Effector CD8-positive, alpha-beta T cell (primary cell): ENCODE data around the gene PER2.
"Not testable (repeated sequence)": the region's sequence is repeated elsewhere in the genome, so short reads cannot be mapped to it uniquely, and the experiment has no call there.

Experiments used
- DNase-seq: peaks from one replicate; lab custom pipeline; 2025; lab: John Stamatoyannopoulos, UW

The PER2 gene

GRCh38 chr2:238286987-238287736 lies 1.2 kb downstream of the PER2 start:
- no peak for DNase-seq

DNA sequence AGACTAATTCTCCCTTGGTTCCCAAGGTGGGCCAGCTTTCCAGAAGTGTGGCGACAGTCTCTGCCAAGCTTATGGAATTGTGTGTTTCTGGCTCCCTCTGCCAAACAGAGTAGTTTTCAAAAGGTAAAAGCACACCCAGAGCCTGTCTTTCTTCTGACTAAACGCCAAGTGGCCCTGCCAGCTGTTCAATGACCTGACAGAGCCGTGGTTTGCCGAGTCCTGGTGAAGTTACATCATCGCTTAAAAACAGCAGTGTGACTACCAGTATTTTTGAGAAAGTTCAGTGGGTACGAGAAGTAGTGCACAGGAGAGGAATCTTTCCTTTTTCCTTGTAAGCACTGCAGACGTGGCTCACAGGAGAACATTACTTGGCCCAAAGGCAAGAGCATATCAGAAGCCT lies 1.9 kb downstream of the PER2 start:
- no peak for DNase-seq

GRCh38 chr2:238286095-238286494 lies 2.3 kb downstream of the PER2 start:
- no peak for DNase-seq

DNA sequence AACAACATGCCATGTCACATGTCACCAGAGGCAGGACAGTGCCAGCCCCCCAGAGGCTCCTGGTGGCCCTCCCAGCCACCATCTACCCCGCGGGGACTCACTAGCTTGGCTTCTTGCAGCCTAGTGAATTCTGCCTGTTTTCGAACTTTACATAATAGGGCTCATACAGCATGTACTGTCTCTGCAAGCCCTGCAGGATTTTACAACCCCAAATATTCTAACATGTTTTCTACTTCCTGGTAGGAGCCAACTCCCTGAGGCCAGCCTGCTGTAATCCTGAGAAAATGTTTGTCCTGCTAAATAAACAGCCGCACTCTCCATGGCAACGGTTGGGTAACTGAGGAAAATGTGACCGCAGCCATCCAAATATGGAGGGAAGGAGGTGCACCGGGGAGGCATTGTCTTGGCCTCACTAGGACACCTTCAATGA lies 2.7 kb downstream of the PER2 start:
- DNase-seq, result no peak

- DNase-seq, result no peak
These were observed 3.5 kb downstream of the PER2 start for GRCh38 chr2:238284802-238285515.

DNA sequence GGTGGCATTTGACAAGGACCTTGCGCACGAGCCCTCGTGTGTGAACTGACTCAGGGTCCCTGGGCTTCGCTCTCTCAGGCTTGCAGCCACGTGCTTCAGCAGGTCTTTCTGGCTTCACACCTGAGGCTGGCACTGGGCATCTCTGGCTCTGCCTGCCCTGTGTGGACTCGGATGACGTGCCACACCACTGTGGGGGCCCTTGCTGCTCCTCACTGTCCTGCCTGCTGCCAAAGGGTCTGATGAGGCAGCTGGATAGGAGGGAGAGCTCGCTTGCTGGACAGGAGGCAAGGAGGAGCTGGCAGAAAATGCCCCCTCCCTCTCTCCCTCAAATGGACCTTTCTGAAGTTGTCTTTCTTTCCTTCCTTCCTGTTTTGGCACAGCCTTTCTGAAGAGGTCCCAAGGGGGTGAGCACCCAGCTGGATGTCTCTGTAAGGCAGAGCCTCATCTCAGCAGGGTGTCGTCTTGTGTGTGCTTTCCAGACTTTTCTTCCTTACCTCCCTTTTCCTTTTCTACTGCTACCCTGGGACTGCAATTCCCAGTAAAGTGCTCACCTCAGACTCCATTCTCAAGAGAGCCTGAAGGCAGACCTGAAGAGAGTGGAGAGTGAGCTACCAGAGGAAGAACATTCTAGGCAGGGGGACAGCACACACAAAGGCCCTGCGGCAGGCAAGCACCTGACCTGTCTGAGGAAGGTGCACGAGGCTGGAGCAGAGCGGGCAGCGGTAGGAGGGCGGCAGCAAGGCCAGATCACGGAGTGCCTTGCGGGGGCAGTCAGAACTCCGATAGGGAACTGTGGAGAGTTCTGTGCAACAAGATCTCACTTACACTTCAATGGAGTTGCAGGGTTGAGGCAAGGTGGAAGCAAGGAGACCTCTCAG lies 5.3 kb downstream of the PER2 start:
- DNase-seq, result no peak

DNA sequence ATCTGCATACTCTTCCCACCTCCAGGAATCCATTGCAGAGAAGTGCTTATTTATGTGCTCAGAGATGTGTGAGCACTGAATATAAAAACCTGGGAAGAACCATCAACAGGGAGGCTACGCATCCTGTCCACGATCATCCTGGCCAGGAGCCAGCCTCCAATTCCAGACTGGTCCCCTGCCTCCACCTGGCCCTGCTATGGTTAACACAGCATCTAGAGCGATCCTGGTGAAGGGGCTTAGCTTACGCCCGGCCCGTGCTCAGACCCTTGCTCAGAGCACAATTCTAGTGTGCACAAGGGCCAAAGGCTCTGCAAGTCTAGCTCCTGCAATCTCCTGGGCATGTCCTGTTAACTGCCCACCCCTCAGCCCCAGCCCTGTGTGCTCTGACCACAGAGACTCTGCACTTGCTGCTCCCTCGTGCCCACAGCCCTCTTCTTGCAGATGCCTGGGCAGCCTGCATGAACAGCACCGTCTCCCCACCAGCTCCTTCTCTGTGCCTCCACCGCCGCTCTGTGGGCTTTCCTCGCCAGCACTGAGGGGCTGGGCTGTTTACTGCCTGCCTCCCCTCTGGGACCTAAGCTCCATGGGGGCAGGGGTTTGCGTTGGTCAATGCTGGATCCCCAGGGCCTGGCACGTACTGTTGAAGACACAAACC lies 6.5 kb downstream of the PER2 start:
- no peak for DNase-seq

DNA sequence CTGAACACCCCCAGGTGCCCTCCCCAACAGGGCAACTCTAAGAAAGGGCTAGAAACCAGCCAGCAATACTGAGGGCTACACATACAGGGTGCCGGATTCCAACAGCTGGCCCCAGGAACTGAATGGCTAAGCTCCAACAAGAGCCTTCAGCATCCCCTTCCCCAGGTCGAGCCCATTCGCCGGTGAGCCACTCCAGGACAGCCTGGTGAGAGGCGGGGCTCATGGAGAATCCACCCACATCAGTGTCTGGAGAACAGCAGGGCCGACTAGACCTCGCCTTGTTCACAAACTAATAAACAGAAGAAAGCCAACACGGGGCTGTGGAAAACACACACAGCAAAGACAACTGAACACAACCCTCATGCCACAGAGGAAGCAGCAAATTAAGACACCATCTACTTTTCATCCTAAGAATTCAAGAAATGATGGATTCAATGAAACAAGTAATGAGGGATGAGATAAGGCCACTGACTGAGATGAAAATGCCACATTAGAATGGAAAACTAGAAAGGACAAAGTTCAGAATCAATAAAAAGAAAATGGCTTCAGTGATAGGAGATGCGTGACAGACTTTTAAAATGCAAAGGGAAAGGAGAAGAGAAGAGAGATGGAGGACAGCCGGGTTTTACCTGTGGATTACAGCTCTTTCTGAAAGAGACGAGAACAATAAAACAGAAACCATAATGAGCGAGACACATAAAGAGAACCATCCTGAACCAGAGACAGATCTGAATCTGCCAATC lies 8.2 kb downstream of the PER2 start:
- no peak for DNase-seq

DNA sequence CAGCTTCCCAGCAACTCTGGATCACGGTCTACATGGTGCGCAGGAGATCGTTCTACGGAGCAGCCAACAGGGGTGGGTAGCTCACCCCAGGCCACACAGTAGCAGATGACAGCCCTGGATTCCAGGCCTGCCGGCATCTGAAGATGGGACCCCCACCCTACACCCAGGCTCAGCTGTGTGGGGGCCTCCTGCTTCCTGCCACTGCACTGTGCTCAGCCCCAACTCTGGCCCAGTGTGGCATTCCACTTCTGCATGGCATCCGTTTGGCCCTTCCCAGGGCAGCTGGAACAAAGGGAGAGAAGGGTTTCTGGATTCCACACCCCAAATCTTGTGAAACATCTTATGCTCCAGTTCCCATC lies 9.1 kb downstream of the PER2 start:
- DNase-seq, result no peak

- DNase-seq, result no peak
These were observed 9.6 kb downstream of the PER2 start for GRCh38 chr2:238278626-238279323.

GRCh38 chr2:238277695-238278094 lies 10.7 kb downstream of the PER2 start:
- DNase-seq, result no peak

DNA sequence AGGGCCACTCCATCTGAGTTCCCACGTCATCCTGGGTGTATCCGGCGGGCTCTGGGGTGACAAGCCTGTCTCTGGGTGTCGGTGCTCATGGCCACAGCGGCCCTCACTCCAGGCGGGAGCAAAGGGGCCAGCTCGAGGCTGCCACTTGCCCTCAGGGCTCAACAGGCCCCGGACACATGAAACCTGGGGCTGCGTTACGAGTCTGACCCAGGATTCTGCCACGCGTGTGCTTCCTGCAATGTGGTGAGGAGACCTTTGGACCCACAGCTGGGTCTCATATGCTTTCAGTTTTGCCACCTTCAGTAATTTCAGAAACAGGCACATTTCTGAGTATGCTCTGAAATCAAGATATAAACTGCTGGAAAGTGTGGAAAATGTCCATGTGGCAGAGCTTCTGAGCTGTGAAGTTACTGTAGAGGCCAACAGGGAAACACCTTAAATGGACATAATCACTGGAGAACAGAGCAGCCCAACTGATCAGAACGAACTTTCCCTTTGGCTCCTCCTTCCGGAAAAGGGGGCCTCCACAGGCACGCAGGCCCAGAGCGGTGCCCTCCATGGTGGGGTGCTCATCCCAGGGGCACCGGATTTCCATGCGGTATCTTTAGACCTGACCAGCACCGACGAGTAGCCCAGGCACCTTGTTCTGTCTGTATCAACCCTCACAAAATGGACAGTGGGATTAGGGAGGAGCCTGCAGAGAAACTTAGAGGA lies 14.1 kb downstream of the PER2 start:
- no peak for DNase-seq

DNA sequence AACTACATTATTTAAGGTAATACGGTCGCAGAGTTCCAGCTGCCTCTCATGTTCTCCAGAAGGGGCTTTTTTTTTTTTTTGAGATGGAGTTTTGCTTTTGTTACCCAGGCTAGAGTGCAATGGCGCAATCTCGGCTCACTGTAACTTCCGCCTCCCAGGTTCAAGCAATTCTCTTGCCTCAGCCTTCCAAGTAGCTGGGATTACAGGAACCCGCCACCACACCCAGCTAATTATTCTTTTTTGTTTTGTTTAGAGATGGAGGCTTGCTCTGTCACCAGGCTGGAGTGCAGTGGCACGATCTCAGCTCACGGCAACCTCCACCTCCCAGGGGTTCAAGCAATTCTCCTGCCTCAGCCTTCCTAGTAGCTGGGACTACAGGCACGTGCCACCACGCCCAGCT lies 15.0 kb downstream of the PER2 start:
- DNase-seq, result not testable (repeated sequence)

DNA sequence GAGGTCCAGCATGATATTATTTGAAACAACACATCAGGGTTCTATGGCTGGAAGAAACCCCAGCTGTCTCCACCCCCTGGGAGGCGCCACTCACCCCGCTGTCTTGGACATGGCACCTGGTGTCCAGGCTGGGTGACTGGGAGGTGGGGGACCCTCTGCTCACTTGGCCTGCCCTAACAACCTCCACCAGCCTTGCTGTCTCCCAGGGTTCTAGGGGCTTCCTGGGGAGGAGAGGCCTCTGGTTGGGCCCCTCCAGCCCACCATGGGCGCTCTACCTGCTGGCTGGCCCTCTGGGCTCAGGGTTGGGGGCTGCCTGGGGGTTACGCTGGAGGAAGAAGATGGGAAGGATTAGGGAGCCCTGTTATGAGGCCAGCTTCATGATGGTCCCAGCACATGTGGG lies 16.3 kb downstream of the PER2 start:
- DNase-seq, result no peak

- not testable (repeated sequence) for DNase-seq
These were observed 16.7 kb downstream of the PER2 start for GRCh38 chr2:238271686-238272085.

- DNase-seq, result no peak
These were observed 17.3 kb downstream of the PER2 start for GRCh38 chr2:238271061-238271554.

GRCh38 chr2:238270606-238271005 lies 17.8 kb downstream of the PER2 start:
- DNase-seq, result no peak

- DNase-seq, result no peak
These were observed 18.7 kb downstream of the PER2 start for GRCh38 chr2:238269741-238270140.

- no peak for DNase-seq
These were observed 20.3 kb downstream of the PER2 start for GRCh38 chr2:238267884-238268680.
